Astrocyte of the spinal cord (primary cell): ENCODE results near the gene KRT78.

ENCODE experiments used
- DNase-seq: peaks from one replicate; pipeline ENCODE4 v3.0.0; 2011; ENCODE audit warnings: low read depth, low spot score
- H3K4me3 ChIP-seq: 2 replicates; pipeline ENCODE4 v1.5.1; 2011; ENCODE audit warnings: low read depth, mild to moderate bottlenecking, low read length, moderate library complexity
- CTCF ChIP-seq: IDR thresholded peaks from 2 replicates; pipeline ENCODE4 v1.5.1; 2012; ENCODE audit warnings: low read depth, mild to moderate bottlenecking, low read length, inconsistent platforms
- in situ Hi-C: cut with HindIII; loops from 2 replicates; pipeline ENCODE4 v1.10.0; 2017; ENCODE audit warnings: low sequenced_read_pairs

The KRT78 gene

GRCh38 chr12:52829986-52830770, 18.6 kb downstream of the KRT78 start:
- TF ChIP-seq CTCF = no peak
- no peak for DNase-seq
- no peak overlapping the region for H3K4me3 ChIP-seq
- in situ Hi-C loops = no loop called here

- TF ChIP-seq CTCF = no peak
Measured at GRCh38 chr12:52828591-52829021, 20.2 kb downstream of the KRT78 start.

GRCh38 chr12:52828156-52828555, 20.6 kb downstream of the KRT78 start:
- TF ChIP-seq CTCF = no peak
- no peak for DNase-seq
- H3K4me3 ChIP-seq = no peak overlapping the region
- in situ Hi-C loops = no loop called here

More at GRCh38 chr12:52828591-52829021, 20.2 kb downstream of the KRT78 start:
- no peak for DNase-seq
- in situ Hi-C loops = no loop called here
- H3K4me3 ChIP-seq = no peak overlapping the region

GRCh38 chr12:52827499-52828090, 21.2 kb downstream of the KRT78 start:
- no peak overlapping the region for H3K4me3 ChIP-seq
- DNase-seq = no peak
- in situ Hi-C loops = no loop called here
- TF ChIP-seq CTCF = no peak

- H3K4me3 ChIP-seq = no peak overlapping the region
- in situ Hi-C loops = no loop called here
Measured at GRCh38 chr12:52826611-52827498, 21.9 kb downstream of the KRT78 start.

More at GRCh38 chr12:52826611-52827498, 21.9 kb downstream of the KRT78 start:
- TF ChIP-seq CTCF = no peak
- DNase-seq = no peak
